GM18498 (cell line): ENCODE data around the gene MCEMP1.

ENCODE experiments used
- ATAC-seq: cut with Tn5 transposase; IDR thresholded peaks from one replicate; pipeline ENCODE4 v1.9.1; 2021; ENCODE audit warnings: mild to moderate bottlenecking, moderate library complexity; ENCODE audit not compliant: unreplicated experiment

MCEMP1 gene

GRCh38 chr19:7720351-7720750, 43.5 kb downstream of the MCEMP1 start:
- no peak for ATAC-seq

GRCh38 chr19:7722231-7722651, 45.4 kb downstream of the MCEMP1 start:
- ATAC-seq, result peak; percentile 47

- ATAC-seq, result no peak
These were observed 48.9 kb downstream of the MCEMP1 start for GRCh38 chr19:7725791-7726190.

- ATAC-seq, result no peak
These were observed 52.3 kb downstream of the MCEMP1 start for GRCh38 chr19:7729211-7729610.
